Smooth muscle cell of the brain vasculature (primary cell): ENCODE data around the gene C4BPB.

Source experiments
- DNase-seq: peaks from one replicate; pipeline ENCODE4 v3.0.0-alpha.2; 2012; ENCODE audit warnings: low read depth, low spot score

Gene C4BPB

DNA sequence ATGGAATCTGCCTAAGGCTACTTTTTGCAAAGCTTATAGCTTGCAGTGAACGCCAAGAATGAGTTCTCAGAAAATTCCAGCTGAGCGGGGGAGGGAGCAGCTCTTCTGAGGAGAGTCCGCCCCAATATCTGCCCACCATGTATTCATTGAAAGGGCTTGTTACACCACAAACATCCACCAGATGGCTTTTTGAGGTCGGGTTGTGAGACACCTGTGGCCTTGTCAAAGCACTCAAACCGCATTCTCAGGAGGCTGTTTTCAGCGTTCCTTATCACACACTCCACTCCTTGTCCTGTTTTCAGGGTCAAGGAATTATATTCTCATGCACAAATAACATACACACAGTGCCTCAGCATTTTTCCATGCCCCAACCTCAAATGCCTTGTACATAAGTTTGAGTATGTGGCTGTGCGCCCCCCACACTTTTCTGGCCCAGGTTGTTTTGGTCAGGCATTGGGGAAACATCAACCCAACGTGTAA is 3.9 kb upstream of the C4BPB start:
- no peak for DNase-seq

DNA sequence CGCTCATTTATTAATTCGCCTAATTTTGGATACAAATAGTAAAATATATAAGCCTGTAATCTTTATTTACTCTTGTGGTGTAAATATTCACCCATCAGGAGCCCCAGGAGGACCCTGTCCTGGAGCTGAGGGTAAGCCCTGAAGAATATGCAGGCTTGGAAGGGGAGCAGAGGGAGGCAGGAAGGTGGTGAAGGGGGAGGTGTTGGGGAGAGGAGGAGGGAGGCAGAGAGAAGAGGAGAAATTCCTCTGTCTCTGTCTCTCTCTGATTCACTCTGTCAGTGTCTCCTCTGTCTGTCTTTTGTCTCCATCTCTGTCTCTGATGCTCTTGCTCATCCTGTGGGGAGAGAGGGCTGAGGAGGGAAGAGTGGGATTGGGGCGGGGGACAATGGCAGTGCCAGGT is 2.8 kb upstream of the C4BPB start:
- DNase-seq = no peak

DNA sequence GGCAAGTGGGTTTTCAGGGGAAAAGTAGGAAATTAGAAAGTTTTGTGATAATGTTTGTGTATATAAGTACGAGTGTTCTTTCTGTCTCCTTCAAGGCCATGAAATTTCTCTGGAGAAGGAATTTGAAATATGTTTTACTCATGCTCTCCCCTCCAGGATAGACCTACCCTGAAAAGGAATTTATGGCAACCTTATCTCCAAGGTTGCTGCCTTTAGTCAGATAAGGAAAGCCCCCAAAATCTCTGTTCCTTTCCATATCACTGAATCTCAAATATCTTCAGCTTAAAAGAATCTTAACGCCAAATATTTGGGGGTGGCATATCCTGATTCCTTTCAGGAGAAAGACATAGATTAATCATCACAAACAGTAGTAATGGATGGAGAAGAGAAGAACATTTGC is 499 bp upstream of the C4BPB start:
- DNase-seq = no peak

GRCh38 chr1:207089627-207090355 is 1.1 kb downstream of the C4BPB start:
- no peak for DNase-seq

- DNase-seq = no peak
These were observed 2.7 kb downstream of the C4BPB start for GRCh38 chr1:207091200-207091908.

GRCh38 chr1:207093944-207094343 is 5.3 kb downstream of the C4BPB start:
- DNase-seq = no peak

GRCh38 chr1:207097871-207098324 is 9.2 kb downstream of the C4BPB start:
- no peak for DNase-seq

GRCh38 chr1:207101720-207102119 is 13.1 kb downstream of the C4BPB start:
- no peak for DNase-seq

- DNase-seq = no peak
These were observed 13.5 kb downstream of the C4BPB start for GRCh38 chr1:207102146-207102545.

- no peak for DNase-seq
These were observed 14.0 kb downstream of the C4BPB start for GRCh38 chr1:207102659-207103058.

GRCh38 chr1:207103892-207104373 is 15.3 kb downstream of the C4BPB start, which contains the start of gene C4BPA:
C4BPA (plus strand) TSS chr1:207104233; CDS start chr1:207113026, 8,793 bp downstream.
- no peak for DNase-seq

GRCh38 chr1:207109004-207109403 is 20.3 kb downstream of the C4BPB start:
- no peak for DNase-seq

DNA sequence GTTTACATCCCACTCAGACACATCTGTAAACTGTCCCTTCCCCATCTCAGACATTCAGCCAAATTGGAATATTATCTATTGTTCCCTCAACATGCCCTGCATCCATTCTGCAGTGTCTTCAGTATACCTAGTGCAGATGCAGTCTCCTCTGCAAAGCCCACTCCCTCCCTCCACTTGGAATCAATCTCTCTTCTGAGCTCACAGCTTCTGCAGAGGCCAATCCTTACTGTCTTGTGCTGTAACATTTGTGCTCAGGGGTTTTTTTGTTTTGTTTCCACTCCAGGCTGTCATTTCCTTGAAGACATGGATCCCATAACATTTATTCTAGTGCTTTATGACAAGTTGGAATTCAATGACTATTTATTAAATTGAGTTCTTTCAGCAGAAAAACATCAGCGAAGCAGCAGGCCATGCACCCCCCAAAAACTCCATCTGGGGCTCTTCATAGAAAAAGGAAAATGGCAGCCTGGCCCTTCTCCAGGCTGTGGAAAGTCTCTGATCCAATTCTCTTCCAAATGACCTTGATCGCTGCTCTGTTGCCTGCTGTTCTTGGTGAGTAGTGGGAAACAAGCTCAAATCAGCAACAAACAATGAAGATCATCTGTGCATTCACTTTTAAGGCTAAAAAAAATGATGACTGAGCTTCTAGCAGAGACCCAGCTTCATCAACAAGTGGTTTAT is 24.1 kb downstream of the C4BPB start:
- DNase-seq = no peak

DNA sequence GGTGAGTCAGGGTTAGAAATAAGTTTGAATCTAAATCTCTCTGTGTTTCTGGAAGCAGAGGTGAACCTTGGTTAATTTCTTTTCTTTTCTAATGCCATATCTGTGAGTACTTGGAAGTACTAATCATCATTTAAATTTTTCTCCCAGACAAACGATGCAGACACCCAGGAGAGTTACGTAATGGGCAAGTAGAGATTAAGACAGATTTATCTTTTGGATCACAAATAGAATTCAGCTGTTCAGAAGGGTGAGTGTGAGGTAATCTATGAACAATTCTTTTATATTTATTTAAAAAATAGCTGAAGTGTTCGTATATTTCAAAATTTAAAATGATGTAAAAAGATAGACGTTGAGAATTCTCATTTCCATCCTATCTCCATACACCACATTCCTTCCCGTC is 26.6 kb downstream of the C4BPB start:
- no peak for DNase-seq

DNA sequence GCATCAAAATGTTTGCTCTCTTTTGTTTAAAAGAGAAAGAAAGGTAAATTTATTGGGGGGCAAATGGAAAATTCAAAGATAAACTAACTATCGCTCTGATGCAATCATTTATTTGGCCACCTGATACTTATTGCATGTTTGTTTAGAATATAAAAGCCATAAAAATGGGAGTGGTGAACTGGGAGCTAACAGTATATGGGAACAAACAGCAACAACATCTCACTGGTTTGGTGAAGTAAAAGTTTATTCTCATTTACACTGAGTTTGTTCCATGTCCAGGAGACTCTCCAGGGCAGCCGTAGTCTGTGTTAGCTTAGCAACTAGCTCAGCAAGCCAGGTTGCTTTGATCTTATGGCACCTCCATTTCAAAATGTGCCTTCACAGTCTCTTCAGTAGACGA is 35.7 kb downstream of the C4BPB start:
- DNase-seq = no peak

DNA sequence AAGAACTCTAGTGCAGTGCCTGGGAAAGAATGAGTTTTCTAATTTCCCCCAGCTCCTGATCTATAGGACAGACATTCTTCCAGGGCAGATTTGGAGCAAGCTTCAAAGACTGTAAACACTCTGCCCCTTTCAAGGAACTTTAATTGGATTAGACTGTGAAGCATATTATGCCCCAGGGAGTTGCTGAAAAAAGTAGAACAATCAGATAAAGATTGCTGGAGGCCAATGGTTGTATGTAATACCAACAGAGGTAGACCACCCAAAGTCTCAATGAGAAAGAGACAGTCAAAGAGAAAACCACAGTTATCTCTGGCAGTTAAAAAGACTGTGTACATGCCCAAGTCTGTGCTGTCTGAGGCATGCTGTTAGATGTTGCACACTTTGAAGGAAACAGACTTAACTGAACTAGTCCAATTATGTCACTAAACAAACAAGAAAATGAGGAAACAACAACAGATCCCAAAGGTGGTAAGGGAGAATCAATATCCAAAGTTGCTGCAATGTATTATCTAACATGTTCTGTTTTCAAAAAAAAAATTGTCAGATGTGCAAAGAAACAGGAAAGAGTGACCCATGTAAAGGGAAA is 39.8 kb downstream of the C4BPB start:
- DNase-seq = no peak

- no peak for DNase-seq
These were observed 40.4 kb downstream of the C4BPB start for GRCh38 chr1:207129053-207129452.

DNA sequence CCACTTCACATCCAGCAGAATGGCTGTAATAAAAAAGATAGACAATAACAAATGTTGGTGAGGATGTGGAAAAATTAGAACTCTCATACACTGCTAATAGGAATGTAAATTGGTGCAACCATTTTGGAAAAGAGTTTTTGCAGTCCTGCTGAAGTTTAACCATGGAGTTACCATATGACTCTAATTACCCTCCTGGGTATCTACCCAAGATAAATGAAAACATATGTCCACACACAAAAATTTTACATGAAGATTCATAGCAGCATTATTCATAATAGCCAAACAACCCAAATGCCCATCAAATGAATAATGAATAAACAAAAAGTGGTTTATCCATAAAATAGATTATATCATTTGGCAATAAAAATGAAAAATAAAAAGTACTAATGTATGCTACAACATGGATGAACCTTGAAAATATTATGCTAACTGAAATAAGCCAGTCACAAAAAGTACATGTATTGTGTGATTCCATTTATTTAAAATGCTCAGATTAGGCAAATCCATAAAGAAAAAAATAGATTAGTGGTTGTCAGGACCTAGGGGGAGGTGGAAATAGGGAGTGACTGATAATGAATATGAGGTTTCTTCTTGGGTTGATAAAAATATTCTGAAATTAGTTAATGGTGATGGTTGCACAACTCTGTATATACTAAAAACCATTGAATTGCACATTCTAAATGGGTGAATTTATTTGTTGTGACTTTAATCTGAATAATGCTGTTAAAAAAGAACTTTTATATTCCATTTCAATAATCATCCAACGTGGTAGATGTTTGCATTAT is 41.8 kb downstream of the C4BPB start:
- DNase-seq = no peak

DNA sequence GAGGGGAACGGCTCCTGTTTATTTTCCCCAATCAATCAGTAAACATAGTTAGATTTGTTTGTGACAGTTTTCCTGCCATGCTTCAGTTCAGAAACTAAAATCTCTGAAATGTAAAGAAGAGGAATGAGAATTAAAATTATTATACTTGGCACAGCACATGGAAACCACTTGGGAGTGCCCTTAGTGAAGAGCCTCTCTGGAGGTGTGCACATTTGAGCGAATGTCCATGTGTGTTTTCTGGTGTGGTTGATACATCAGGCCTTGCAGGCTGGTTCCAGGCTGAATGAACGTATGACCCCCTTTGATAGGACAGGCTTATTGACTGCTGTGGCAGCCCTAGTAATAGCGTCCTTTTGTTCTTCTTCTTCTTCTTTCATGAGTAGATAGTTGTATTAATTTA is 42.5 kb downstream of the C4BPB start:
- no peak for DNase-seq

- no peak for DNase-seq
These were observed 45.9 kb downstream of the C4BPB start for GRCh38 chr1:207134581-207134980.

- DNase-seq = no peak
These were observed 51.0 kb downstream of the C4BPB start for GRCh38 chr1:207139616-207140015.
